ENCODE results near the gene TCP11.

TCP11 gene

DNA sequence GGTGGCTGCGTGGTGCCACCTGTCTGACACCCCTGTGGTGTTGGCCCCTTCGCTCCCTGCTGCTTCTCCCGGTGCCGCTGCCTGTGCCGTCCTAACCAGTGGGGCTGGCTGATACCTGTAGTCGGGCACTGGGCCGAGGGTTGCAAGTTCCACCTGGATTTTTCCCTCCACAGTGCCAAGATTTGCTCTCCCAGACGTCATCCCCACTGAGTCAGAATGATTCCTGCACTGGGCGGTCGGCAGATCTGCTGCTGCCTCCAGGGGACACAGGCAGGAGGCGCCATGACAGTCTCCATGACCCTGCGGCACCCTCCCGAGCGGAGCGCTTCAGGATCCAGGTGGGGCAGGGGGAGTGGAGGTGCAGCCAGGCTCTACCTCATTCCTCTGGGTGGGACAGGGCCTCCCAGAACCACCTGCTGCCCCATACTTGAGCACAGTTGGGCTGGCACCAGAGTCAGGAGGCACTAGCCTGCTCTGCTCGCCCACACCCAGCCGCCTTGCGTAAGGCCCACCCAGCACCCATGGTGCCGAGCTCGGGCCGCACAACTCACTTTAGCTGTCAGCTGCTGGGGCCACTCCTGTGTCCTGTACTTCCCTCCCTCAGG lies 60.2 kb downstream of the TCP11 start:
- no peak for DNase-seq (ENCODE audit: low read depth)

GRCh38 chr6:35080016-35080680 lies 61.0 kb downstream of the TCP11 start:
- DNase-seq (ENCODE audit: low read depth), result no peak

DNA sequence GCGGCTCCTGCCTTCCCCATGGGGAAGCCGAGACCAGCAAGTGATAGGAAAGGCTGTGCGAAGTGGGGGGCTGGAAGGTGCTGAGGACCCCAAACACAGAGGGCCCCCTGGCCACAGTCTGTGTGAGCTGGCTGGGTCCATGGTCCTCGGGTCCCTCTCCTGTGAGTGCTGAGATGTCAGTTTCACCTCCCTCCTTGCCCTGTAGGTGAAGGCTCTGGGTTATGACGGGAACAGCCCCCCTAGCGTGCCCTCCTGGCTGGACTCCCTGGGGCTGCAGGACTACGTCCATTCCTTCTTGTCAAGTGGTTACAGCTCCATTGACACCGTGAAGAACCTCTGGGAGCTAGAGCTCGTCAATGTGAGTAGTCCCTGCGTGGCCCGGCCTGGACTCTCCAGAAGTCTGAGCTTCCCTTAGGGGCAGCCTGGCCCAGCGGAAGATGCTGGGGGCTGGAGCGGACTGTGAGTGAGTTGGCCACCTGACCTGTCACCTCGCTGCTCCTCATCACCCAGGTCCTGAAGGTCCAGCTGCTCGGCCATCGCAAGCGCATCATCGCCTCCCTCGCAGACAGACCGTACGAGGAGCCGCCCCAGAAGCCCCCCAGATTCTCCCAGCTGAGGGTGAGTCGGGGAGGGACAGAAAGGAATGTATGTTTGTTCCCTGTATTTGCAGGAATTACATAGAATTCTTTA lies 61.7 kb downstream of the TCP11 start:
- no peak for DNase-seq (ENCODE audit: low read depth)

GRCh38 chr6:35078896-35079295 lies 62.2 kb downstream of the TCP11 start:
- no peak for DNase-seq (ENCODE audit: low read depth)

DNA sequence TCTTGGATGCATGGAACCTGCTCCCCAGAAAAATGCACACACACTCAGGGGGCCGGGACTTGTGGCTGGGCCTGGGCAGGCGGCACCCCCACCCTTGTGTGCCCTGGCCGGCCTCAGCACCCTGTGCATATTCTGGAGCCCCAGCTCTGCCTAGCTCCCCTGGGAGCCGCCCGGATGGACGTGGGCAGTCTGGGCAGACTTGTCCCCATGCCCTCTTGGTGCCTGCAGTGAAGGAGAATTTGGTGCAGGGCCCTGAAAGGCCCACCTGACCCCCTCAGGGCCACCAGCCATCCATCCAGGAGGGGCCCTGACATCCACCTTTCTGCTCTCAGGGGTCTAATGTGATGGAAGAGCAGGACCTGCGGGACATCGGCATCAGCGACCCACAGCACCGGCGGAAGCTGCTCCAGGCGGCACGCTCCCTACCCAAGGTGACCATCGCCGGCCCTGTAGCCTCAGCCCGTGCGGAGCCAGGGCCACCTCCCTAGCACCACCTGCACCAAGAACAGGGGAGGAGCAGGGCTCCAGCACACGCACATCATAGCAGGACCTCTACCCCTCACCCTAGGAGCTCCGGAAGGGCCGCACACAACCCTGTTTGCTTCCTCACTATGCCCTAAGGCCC lies 62.8 kb downstream of the TCP11 start:
- DNase-seq (ENCODE audit: low read depth), result no peak

- no peak for DNase-seq (ENCODE audit: low read depth)
Measured at GRCh38 chr6:35077713-35078105, 63.4 kb downstream of the TCP11 start.

- no peak for DNase-seq (ENCODE audit: low read depth)
Measured at GRCh38 chr6:35076997-35077712, 64.0 kb downstream of the TCP11 start.

DNA sequence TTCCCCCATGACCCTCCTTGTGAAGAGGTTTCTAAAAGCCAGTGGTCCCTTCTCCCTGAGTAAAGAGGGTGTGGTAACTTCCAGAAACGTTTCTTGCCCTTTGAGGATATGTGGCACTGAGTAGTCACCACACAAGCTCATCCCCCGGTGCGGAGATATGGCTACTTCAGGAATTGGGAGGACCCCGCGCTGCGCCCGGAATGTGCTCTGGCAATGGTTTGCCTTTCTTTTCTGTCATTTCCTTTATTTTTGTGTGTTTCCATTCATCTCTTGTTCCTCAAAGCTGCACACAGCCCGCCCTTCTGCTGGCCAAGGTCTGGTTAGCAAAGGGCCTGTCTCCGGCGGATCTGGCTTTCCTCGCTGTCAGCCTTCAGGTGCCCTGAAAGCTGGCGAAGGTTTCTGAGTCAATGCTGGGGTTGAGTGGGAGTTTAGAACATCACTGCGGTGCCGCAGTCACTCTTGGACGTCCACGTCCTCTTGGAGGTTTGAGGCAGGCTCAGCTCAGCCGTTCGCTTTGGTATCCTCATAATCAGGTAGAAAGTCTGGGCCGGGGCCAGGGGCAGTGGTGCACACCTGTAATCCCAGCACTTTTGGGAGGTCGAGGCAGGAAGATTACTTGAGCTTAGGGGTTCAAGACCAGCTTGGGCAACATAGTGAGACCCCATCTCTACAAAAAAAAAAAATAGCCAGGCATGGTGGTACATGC lies 67.2 kb downstream of the TCP11 start:
- DNase-seq (ENCODE audit: low read depth), result no peak

DNA sequence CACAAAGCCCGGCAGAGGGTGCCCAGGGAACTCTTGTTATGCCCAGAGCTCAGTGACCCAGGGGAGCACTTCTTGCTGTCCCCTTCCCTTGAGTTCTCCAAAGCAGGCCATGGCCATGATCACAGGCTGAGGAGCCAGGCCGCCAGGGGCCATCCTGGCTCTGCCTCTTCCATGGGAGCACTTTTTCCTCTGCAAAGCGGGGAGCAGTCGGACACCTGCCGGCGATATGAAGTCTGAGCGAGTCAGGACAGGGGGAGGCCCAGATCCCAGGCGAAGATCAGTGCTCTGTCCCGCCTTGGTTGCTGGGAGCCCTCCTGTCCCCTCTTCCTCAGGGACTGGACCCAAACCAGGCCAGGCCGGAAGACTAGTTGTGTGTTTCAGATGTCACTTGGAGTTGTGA lies 67.9 kb downstream of the TCP11 start:
- no peak for DNase-seq (ENCODE audit: low read depth)

- DNase-seq (ENCODE audit: low read depth), result no peak
Measured at GRCh38 chr6:35072698-35073055, 68.5 kb downstream of the TCP11 start.

GRCh38 chr6:35072051-35072697 lies 69.0 kb downstream of the TCP11 start:
- DNase-seq (ENCODE audit: low read depth), result no peak

DNA sequence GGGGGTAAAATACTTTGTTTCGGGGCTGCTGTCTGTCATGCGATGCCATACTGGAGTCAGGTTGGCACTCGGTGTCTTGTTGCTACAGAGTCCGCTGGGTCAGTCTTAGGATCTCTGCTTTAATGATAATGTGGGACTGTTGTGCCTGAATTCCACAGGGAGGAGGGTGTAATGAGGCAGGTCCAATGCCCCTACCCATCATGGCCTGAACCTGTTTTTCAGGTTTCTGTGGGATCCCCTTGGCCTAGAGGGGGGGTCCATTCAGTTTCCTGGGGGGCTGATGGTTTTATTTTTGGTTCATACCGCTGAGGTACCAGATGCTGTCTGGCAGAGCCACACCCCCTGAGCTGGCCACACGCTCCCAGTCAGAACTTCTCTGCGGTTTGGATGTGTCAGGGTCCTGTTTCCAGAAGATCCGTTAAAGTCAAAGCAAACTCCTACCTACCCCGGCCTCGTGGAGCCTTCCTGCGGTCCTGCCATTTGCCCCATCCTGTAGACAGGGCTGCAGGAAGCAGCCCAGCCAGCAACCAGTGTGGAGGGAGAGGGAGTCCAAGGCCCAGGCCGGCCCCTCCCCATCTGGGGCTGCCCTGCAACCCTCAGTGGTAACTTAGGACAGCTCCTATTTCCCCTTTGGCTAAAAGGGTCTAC lies 69.7 kb downstream of the TCP11 start:
- no peak for DNase-seq (ENCODE audit: low read depth)

DNA sequence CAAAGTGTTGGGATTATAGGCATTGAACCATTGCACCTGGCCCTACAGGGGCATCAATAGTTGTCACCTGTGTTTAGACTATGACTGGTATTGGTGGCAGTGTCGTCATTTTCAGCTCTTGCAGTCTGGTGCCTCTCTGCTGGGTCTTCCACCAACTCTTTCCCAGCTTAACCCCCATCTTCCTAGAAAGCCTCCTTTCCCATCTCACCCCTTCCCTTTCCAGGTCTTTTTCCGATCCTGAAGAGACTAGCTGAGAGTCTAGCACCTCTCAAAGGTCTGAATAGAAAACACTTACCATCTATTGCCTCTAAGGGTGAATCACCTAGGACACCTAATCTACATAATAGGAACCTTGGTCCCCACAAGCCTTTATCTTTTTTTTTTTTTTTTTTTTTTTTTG lies 71.0 kb downstream of the TCP11 start:
- DNase-seq (ENCODE audit: low read depth), result no peak

DNA sequence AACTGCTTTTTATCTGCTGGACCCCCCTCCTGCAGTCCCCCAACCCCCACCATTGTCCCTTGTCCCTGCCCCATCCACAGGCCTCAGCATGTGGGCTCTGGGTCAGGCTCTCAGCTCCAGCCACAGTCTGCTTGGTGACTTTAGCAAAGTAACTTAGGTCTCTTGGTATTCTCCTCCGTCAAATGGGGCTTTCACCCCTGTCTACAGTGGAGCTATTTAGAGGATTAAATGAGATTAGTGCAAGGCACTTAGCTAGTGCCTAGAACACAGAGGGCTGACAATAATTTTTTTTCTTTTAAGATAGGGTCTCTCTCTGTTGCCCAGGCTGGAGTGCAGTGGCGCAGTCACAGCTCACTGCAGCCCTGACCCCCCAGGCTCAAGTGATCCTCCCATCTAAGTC lies 71.9 kb downstream of the TCP11 start:
- no peak for DNase-seq (ENCODE audit: low read depth)

DNA sequence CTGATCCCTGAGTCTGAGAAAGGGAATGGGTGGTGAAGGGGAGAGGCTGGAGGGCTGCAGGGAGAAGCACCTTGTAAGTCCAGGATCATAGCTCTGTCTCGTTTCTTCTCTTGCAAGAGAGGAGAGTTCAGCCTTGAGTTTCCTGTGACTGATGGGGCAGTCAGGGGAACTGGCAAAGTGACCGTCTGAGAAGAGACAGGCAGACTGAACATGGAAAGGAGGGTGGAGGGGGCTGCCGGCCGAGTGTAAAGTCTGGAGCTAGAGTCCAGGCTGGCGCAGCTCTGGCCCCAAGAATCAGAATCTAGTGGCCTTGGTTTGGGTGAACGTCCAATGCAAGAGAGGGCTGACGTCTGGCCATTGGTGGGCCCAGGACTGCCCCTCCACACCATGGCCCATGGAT lies 72.5 kb downstream of the TCP11 start:
- DNase-seq (ENCODE audit: low read depth), result no peak

- DNase-seq (ENCODE audit: low read depth), result no peak
Measured at GRCh38 chr6:35068206-35068605, 72.9 kb downstream of the TCP11 start.
